Bronchial epithelial cell (primary cell): ENCODE results near the gene L1CAM. TPM values are rescaled to one million over a fixed set of nuclear protein-coding genes. Genes with fewer than 3 reads are reported as not detected.

Experiments used
- DNase-seq: peaks from one replicate; pipeline ENCODE4 v3.0.0-alpha.2; 2010; ENCODE audit warnings: low read depth
- FAIRE-seq: peaks from 2 replicates; lab custom pipeline; 2011; peaks lifted over from hg19 to GRCh38; lab: Jason Lieb, UNC
- H3K27me3 ChIP-seq: 2 replicates; pipeline ENCODE4 v1.5.1; 2011; ENCODE audit warnings: low read length; ENCODE audit not compliant: control insufficient read depth, insufficient read depth
- H3K36me3 ChIP-seq: 2 replicates; pipeline ENCODE4 v1.5.1; 2011; ENCODE audit warnings: low read length; ENCODE audit not compliant: control insufficient read depth, insufficient read depth
- H3K4me3 ChIP-seq: 2 replicates; pipeline ENCODE4 v1.5.1; 2011; ENCODE audit warnings: mild to moderate bottlenecking, low read depth, low read length, control low read depth
- total RNA-seq: library from RNA; depleted of rRNA; stranded (reverse); fragments of >200 nt; gene quantifications from 2 replicates; pipeline ENCODE4 v1.2.1, GENCODE V29; 2014
- TF ChIP-seq, protein P1 (sequence below): IDR thresholded peaks from 2 replicates; pipeline ENCODE4 v1.5.1; 2011; ENCODE audit warnings: mild to moderate bottlenecking, moderate library complexity, low read length, control low read depth, inconsistent platforms; ENCODE audit not compliant: insufficient read depth, severe bottlenecking

The L1CAM gene
- total RNA-seq, 1 donor from 2014 or later: 0.26 TPM

DNA sequence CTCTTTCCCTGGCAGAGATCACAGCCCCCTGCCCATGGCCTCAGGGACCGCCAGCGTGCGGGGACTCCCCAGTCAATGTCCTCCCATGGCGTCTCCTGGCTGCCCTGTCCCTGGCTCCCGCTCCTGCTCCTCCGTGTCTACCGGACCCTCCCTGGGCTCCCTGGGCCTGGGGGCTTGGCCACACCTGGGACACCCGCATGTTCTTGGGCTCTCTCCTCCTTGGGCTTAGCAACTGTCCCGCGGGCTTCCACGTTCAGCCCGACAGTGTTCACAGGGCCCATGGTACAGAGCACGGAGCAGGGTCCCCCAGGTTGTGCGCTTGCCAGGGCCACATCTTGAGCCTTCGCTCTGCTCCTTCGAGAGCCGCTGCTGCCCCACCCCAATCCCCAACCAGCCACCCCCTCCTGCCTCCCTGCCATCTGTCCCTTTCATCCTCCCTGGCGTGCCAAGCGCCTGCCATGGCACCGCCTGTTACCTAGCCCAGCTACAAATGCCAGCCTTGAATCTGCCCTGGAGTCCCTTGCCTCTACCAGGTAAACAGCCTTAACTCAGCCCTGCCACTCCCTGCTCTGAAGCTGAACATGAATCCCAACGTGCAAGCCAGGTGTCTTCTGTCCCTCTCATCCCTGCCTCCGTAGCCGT, 22.4 kb upstream of the L1CAM start:
- Histone ChIP-seq H3K27me3 (no peaks in the 10 kb centered on the region), H3K36me3 (no peaks in the 10 kb centered on the region), H3K4me3 (no peak overlapping the region)
- FAIRE-seq: no peak
- DNase-seq: no peak
- TF ChIP-seq, protein P1, sequence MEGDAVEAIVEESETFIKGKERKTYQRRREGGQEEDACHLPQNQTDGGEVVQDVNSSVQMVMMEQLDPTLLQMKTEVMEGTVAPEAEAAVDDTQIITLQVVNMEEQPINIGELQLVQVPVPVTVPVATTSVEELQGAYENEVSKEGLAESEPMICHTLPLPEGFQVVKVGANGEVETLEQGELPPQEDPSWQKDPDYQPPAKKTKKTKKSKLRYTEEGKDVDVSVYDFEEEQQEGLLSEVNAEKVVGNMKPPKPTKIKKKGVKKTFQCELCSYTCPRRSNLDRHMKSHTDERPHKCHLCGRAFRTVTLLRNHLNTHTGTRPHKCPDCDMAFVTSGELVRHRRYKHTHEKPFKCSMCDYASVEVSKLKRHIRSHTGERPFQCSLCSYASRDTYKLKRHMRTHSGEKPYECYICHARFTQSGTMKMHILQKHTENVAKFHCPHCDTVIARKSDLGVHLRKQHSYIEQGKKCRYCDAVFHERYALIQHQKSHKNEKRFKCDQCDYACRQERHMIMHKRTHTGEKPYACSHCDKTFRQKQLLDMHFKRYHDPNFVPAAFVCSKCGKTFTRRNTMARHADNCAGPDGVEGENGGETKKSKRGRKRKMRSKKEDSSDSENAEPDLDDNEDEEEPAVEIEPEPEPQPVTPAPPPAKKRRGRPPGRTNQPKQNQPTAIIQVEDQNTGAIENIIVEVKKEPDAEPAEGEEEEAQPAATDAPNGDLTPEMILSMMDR: no peak

GRCh38 chrX:153907456-153907855, 21.5 kb upstream of the L1CAM start:
- TF ChIP-seq, protein P1: no peak
- DNase-seq (no peak), FAIRE-seq (no peak)
- H3K4me3 ChIP-seq: no peak overlapping the region
- no peaks in the 10 kb centered on the region for H3K27me3 ChIP-seq
- no peaks in the 10 kb centered on the region for H3K36me3 ChIP-seq

DNA sequence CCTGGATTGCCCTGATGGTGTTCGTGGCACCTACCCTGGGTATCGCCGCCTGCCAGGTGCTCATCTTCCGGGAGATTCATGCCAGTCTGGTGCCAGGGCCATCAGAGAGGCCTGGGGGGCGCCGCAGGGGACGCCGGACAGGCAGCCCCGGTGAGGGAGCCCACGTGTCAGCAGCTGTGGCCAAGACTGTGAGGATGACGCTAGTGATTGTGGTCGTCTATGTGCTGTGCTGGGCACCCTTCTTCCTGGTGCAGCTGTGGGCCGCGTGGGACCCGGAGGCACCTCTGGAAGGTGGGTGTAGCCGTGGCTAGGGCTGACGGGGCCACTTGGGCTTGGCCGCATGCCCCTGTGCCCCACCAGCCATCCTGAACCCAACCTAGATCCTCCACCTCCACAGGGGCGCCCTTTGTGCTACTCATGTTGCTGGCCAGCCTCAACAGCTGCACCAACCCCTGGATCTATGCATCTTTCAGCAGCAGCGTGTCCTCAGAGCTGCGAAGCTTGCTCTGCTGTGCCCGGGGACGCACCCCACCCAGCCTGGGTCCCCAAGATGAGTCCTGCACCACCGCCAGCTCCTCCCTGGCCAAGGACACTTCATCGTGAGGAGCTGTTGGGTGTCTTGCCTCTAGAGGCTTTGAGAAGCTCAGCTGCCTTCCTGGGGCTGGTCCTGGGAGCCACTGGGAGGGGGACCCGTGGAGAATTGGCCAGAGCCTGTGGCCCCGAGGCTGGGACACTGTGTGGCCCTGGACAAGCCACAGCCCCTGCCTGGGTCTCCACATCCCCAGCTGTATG, 20.3 kb upstream of the L1CAM start:
- FAIRE-seq (no peak), DNase-seq (no peak)
- TF ChIP-seq, protein P1: no peak
- Histone ChIP-seq H3K36me3 (no peaks in the 10 kb centered on the region), H3K27me3 (no peaks in the 10 kb centered on the region), H3K4me3 (no peak overlapping the region)

DNA sequence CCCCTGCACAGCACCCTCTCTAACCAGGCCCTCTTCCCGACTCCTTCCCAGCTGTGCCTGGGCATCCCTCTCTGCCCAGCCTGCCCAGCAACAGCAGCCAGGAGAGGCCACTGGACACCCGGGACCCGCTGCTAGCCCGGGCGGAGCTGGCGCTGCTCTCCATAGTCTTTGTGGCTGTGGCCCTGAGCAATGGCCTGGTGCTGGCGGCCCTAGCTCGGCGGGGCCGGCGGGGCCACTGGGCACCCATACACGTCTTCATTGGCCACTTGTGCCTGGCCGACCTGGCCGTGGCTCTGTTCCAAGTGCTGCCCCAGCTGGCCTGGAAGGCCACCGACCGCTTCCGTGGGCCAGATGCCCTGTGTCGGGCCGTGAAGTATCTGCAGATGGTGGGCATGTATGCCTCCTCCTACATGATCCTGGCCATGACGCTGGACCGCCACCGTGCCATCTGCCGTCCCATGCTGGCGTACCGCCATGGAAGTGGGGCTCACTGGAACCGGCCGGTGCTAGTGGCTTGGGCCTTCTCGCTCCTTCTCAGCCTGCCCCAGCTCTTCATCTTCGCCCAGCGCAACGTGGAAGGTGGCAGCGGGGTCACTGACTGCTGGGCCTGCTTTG, 19.6 kb upstream of the L1CAM start:
- no peak for FAIRE-seq

DNA sequence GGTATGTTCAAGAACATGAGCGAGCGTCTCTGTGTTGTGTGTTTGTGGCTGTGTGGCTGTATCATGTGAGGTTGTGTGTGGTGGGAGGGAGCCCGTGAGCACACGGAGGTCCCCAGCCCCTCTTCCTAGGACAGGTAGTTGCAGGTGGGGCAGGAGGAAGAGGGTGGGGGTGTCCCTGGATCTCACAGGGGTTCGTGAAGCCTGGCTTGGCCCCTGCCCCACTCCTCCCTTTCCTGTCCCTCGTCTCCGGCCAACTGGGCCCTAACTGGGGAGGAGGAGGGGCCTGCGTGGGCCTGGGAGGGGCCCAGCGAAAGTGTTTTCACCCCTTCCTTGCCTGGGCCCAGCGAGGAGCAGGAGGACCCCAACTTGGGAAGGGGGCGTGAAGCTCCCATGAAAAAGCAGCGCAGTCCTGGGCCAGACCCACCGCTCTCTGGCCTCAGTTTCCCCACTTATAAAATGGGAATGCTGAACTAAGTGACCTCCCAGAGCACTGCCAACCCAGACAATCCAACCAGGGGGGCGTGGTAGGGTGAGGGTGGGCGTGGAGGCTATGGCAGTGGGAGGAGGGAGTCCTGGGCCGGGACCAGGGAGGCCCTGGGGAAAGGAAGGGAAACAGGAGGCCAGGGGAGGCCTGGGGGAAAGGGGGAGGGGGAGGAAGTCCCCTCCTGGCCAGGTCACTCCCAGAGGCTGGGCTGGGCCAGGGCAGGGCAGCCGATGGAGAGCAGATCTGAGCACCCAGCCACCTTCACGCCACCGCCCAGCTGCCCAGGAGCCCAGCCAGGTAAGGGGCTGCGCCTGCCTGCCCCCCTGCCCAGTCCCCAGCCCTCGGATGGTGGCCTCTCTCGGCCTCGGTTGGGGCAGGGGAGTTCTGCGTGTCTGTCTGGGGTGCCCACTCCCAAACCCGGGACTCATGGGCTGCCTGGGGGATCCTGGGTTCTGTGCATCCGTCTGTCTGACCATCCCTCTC, 18.3 kb upstream of the L1CAM start, which contains the start of gene AVPR2:
Gene AVPR2 (plus strand): TSS at position 683 of the 967 bp plus-strand sequence. CDS start 473 bp downstream, outside the sequence.
- DNase-seq (no peak), FAIRE-seq (no peak)
- Histone ChIP-seq H3K36me3 (no peaks in the 10 kb centered on the region), H3K4me3 (no peak within 1 kb of the TSS), H3K27me3 (no peaks in the 10 kb centered on the region)
- TF ChIP-seq, protein P1: no peak

More for the DNA sequence above, 19.6 kb upstream of the L1CAM start:
- H3K27me3 ChIP-seq: no peaks in the 10 kb centered on the region
- H3K36me3 ChIP-seq: no peaks in the 10 kb centered on the region
- TF ChIP-seq, protein P1: no peak
- no peak for DNase-seq
- H3K4me3 ChIP-seq: no peak overlapping the region
